Neural progenitor cell (in vitro differentiated cells): Measurements from ENCODE around the gene OXSR1. TPM values are rescaled to one million over a fixed set of nuclear protein-coding genes. Genes with fewer than 3 reads are reported as not detected.

ENCODE experiments used
- DNase-seq: peaks from one replicate; pipeline ENCODE4 v3.0.0-alpha.2; 2016; ENCODE audit warnings: low spot score
- H2AFZ ChIP-seq: fragments of 200-600 bp; sonication (generic); replicated peaks from 2 replicates; pipeline ENCODE4 v1.6.1; 2016; ENCODE audit warnings: antibody characterized with exemption
- H3F3A ChIP-seq: fragments of 200-600 bp; sonication (generic); 2 replicates; pipeline ENCODE4 v1.6.1; 2016; ENCODE audit warnings: antibody characterized with exemption, low read depth
- H3K27ac ChIP-seq: fragments of 200-600 bp; sonication (generic); 2 replicates; pipeline ENCODE4 v1.5.1; 2016; ENCODE audit warnings: mild to moderate bottlenecking
- H3K27me3 ChIP-seq: fragments of 200-600 bp; sonication (generic); 2 replicates; pipeline ENCODE4 v1.6.1; 2016; ENCODE audit warnings: mild to moderate bottlenecking, moderate library complexity
- H3K36me3 ChIP-seq: fragments of 200-600 bp; sonication (generic); 2 replicates; pipeline ENCODE4 v1.5.1; 2016
- H3K4me1 ChIP-seq: fragments of 200-600 bp; sonication (generic); 2 replicates; pipeline ENCODE4 v1.6.1; 2016; ENCODE audit warnings: mixed run types
- H3K4me2 ChIP-seq: fragments of 200-600 bp; sonication (generic); 2 replicates; pipeline ENCODE4 v1.6.1; 2016
- H3K4me3 ChIP-seq: fragments of 200-600 bp; sonication (generic); 2 replicates; pipeline ENCODE4 v1.5.1; 2016
- H3K79me2 ChIP-seq: fragments of 200-600 bp; sonication (generic); 2 replicates; pipeline ENCODE4 v1.6.1; 2016; ENCODE audit warnings: low read depth
- H3K9ac ChIP-seq: fragments of 200-600 bp; sonication (generic); 2 replicates; pipeline ENCODE4 v1.6.1; 2016
- H3K9me3 ChIP-seq: fragments of 200-600 bp; sonication (generic); 2 replicates; pipeline ENCODE4 v1.5.1; 2016; ENCODE audit warnings: low read depth
- H4K20me1 ChIP-seq: fragments of 200-600 bp; sonication (generic); 2 replicates; pipeline ENCODE4 v1.6.1; 2016; ENCODE audit warnings: low read depth
- H3K27ac Mint-ChIP-seq: 3 replicates; pipeline ENCODE4 v1.8.0; 2021; ENCODE audit warnings: mixed read lengths
- H3K27me3 Mint-ChIP-seq: 2 replicates; pipeline ENCODE4 v1.8.0; 2022; ENCODE audit warnings: low read depth, mild to moderate bottlenecking, inconsistent platforms, moderate library complexity, mixed read lengths; ENCODE audit not compliant: insufficient read depth
- H3K36me3 Mint-ChIP-seq: 3 replicates; pipeline ENCODE4 v1.8.0; 2021; ENCODE audit warnings: mixed read lengths
- H3K4me1 Mint-ChIP-seq: 3 replicates; pipeline ENCODE4 v1.8.0; 2021; ENCODE audit warnings: mixed read lengths
- H3K4me3 Mint-ChIP-seq: 3 replicates; pipeline ENCODE4 v1.8.0; 2021; ENCODE audit warnings: mild to moderate bottlenecking, moderate library complexity, mixed read lengths
- H3K9me3 Mint-ChIP-seq: 3 replicates; pipeline ENCODE4 v1.8.0; 2020; ENCODE audit warnings: mixed read lengths
- EZH2 ChIP-seq: fragments of 200-600 bp; sonication (generic); IDR thresholded peaks from 2 replicates; pipeline ENCODE4 v1.6.1; 2017; ENCODE audit warnings: antibody characterized with exemption, mild to moderate bottlenecking, moderate library complexity
- EZH2phosphoT487 ChIP-seq: fragments of 200-600 bp; sonication (generic); IDR thresholded peaks from 2 replicates; pipeline ENCODE4 v1.6.1; 2017; ENCODE audit warnings: antibody characterized with exemption
- total RNA-seq: library from RNA; depleted of rRNA; stranded (reverse); fragments of >200 nt; gene quantifications from 2 replicates; pipeline ENCODE4 v1.2.3, GENCODE V29; 2015; ENCODE audit warnings: low replicate concordance
- TF ChIP-seq, protein P1 (sequence below): fragments of 200-600 bp; sonication (generic); IDR thresholded peaks from 2 replicates; pipeline ENCODE4 v1.5.1; 2017; ENCODE audit warnings: antibody characterized with exemption, mild to moderate bottlenecking

Gene OXSR1
- total RNA-seq, 1 donor from 2014 or later: 65.8 TPM

DNA sequence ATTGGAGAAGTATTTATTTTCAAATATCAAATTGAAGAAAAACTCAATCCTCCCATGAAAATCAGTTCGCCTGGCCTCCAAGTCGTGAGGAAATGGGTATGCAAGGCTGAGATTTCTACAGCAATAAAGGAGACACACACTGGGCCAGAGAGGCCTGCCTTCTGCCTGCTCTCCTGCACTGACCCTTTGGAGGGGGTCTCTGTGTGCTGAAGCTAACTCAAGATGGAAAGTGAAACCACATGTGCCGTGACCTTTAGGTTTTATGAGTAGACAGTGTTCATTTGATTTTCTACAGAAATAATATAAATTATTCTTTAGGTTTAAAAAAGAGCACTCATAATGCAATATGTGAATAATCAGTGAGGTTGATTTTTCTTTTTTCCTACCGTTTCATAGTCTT, 88.4 kb downstream of the OXSR1 start:
- no peaks in the 10 kb centered on the region for H3K9me3 Mint-ChIP-seq
- H3K36me3 Mint-ChIP-seq: peaks cover 13% of the 10 kb centered on the region
- Histone ChIP-seq H3K36me3 (peaks cover 9% of the 10 kb centered on the region), H3K79me2 (no peaks in the 10 kb centered on the region), H3K9me3 (no peaks in the 10 kb centered on the region), H3K4me3 (no peak overlapping the region), H3K27ac (no peak overlapping the region), H3K27me3 (no peaks in the 10 kb centered on the region), H3K9ac (no peak overlapping the region), H2AFZ (no peak overlapping the region), H4K20me1 (peaks cover 4% of the 10 kb centered on the region), H3F3A (no peaks in the 10 kb centered on the region), H3K4me1 (no peaks in the 10 kb centered on the region), H3K4me2 (no peak overlapping the region)
- H3K27me3 Mint-ChIP-seq: no peaks in the 10 kb centered on the region
- no peak overlapping the region for H3K27ac Mint-ChIP-seq
- DNase-seq: no peak
- TF ChIP-seq, protein P1, sequence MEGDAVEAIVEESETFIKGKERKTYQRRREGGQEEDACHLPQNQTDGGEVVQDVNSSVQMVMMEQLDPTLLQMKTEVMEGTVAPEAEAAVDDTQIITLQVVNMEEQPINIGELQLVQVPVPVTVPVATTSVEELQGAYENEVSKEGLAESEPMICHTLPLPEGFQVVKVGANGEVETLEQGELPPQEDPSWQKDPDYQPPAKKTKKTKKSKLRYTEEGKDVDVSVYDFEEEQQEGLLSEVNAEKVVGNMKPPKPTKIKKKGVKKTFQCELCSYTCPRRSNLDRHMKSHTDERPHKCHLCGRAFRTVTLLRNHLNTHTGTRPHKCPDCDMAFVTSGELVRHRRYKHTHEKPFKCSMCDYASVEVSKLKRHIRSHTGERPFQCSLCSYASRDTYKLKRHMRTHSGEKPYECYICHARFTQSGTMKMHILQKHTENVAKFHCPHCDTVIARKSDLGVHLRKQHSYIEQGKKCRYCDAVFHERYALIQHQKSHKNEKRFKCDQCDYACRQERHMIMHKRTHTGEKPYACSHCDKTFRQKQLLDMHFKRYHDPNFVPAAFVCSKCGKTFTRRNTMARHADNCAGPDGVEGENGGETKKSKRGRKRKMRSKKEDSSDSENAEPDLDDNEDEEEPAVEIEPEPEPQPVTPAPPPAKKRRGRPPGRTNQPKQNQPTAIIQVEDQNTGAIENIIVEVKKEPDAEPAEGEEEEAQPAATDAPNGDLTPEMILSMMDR: no peak
- no peak for TF ChIP-seq EZH2phosphoT487
- peaks cover 3% of the 10 kb centered on the region for H3K4me1 Mint-ChIP-seq
- H3K4me3 Mint-ChIP-seq: no peak overlapping the region

DNA sequence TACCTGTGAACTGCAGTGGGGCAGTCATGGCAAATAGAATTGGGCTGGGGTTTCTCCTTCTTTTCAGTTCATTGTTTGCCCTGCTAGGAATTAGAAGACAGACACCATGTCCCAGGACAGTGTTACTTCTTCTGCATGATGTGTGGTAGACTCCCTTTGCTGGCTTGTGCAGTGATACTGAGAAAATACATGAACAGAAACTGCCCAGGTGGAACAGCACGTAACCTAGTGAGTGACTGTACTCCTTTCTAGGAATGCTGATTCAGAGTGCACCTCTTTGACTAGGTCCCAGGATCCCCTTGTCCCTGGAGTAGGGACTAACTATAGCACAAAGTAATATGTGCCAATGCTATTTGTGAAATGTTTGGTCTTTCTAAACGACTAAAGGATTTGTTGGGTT, 89.5 kb downstream of the OXSR1 start:
- Histone ChIP-seq H3K27me3 (no peaks in the 10 kb centered on the region), H3K9ac (no peak overlapping the region), H3K36me3 (peaks cover 2% of the 10 kb centered on the region), H3K4me2 (no peak overlapping the region), H3K4me1 (no peaks in the 10 kb centered on the region), H3K9me3 (no peaks in the 10 kb centered on the region), H3K4me3 (no peak overlapping the region), H2AFZ (no peak overlapping the region), H3F3A (no peaks in the 10 kb centered on the region), H3K27ac (no peak overlapping the region), H4K20me1 (peaks cover 4% of the 10 kb centered on the region), H3K79me2 (no peaks in the 10 kb centered on the region)
- TF ChIP-seq, protein P1: no peak
- no peak for TF ChIP-seq EZH2phosphoT487
- TF ChIP-seq EZH2: no peak
- Mint-ChIP-seq H3K4me3 (no peak overlapping the region), H3K27ac (no peak overlapping the region), H3K4me1 (peaks cover 3% of the 10 kb centered on the region), H3K36me3 (peaks cover 13% of the 10 kb centered on the region), H3K27me3 (no peaks in the 10 kb centered on the region), H3K9me3 (no peaks in the 10 kb centered on the region)
- no peak for DNase-seq

DNA sequence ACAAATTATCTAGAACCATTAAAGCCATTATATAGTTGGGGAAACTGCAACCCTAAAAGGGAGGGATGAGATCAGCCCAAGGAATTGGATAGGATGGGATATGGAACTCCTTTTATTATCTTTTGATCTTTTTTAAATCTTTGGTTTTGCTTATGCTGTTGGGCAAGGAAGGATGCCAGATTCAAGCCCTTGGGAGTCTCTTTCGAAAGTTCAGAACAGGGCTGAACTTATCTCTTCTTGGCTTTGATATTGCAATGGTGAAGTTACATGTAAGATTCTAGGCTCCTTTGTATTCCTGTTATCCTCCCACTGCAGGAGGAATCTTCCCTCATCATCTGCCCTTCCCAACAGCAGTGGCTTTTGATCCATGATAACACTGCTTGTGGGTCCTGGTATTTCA, 90.3 kb downstream of the OXSR1 start:
- Histone ChIP-seq H3K4me3 (no peak overlapping the region), H3K4me1 (no peaks in the 10 kb centered on the region), H3K9ac (no peak overlapping the region), H3K4me2 (no peak overlapping the region), H3K36me3 (no peaks in the 10 kb centered on the region), H4K20me1 (peaks cover 4% of the 10 kb centered on the region), H3K27ac (no peak overlapping the region), H3K27me3 (no peaks in the 10 kb centered on the region), H3K9me3 (no peaks in the 10 kb centered on the region), H3F3A (no peaks in the 10 kb centered on the region), H2AFZ (no peak overlapping the region), H3K79me2 (no peaks in the 10 kb centered on the region)
- Mint-ChIP-seq H3K27me3 (no peaks in the 10 kb centered on the region), H3K4me3 (no peak overlapping the region), H3K36me3 (peaks cover 13% of the 10 kb centered on the region), H3K27ac (no peak overlapping the region), H3K9me3 (no peaks in the 10 kb centered on the region), H3K4me1 (peaks cover 3% of the 10 kb centered on the region)
- no peak for DNase-seq
- TF ChIP-seq, protein P1: no peak
- TF ChIP-seq EZH2: no peak
- TF ChIP-seq EZH2phosphoT487: no peak

DNA sequence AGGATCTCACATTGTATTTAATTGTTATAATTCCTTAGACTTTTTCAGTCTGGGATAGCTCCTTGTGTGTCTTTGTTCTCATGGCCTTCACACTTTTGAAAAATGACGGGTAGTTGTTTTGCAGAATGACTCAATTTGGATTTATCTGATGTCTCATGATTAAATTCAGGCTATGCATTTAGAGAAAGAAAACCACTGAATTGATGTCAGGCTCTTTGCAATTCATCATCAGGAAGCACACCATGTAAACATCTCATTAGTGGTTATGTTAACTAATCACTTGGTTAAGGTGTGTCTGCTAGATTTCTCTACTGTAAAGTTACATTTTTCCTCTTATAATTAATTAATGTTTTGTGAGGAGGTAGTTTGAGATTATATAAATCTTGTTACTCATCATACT, 92.2 kb downstream of the OXSR1 start:
- H3K4me1 ChIP-seq: no peaks in the 10 kb centered on the region
- H4K20me1 ChIP-seq: peaks cover 4% of the 10 kb centered on the region

More for the DNA sequence above, 92.2 kb downstream of the OXSR1 start:
- Mint-ChIP-seq H3K36me3 (peaks cover 7% of the 10 kb centered on the region), H3K27ac (no peak overlapping the region), H3K27me3 (no peaks in the 10 kb centered on the region), H3K4me3 (no peak overlapping the region), H3K9me3 (no peaks in the 10 kb centered on the region), H3K4me1 (no peaks in the 10 kb centered on the region)
- TF ChIP-seq EZH2phosphoT487 (no peak), EZH2 (no peak)
- TF ChIP-seq, protein P1: no peak
- Histone ChIP-seq H3K4me3 (no peak overlapping the region), H2AFZ (no peak overlapping the region), H3K79me2 (no peaks in the 10 kb centered on the region), H3K9me3 (no peaks in the 10 kb centered on the region), H3F3A (no peaks in the 10 kb centered on the region), H3K36me3 (no peaks in the 10 kb centered on the region), H3K4me2 (no peak overlapping the region), H3K27ac (no peak overlapping the region), H3K27me3 (no peaks in the 10 kb centered on the region), H3K9ac (no peak overlapping the region)
- no peak for DNase-seq
